ENCODE measurements around the gene FYCO1.

DNA sequence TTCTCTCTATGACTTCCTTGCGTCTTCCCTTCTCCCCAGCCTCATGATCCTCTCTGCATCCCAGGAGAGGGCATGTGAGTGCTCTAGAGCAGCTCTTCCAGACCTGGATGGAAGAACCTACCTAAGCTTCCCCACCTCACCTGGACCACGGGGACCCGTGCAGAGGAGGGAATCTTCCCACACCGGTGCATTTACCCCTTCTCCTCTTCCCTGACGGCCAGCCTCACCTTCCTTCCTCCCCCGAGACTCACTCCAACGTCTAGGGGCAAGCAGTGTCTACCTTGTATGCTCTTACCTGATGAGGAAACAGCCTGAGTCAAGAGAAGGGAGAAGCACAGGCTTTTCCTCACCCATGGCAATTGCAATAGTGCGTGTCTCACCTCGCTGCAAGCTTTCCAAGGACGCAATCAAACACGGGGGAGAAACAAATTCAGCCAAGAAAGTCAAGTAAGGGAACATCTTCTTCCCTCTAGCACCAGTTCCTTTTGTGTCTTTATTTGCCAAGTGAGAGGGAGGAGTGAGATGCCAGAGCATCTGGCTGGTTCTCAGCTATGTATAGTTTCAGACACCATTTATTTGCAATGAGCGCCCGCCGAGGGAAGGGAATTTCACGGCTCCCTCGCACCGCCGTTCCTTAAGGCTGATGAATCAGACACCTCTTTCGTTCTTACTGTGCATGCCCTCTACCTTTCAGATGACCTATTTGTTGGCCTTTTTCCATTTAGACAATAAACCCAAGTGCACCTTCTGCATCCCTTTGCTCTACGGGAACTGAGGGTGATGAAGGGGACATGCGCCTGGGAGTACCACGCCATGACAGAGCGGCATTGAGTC is 111.0 kb downstream of the FYCO1 start:
- no peak for TF ChIP-seq POLR2A (IDR thresholded peaks at IDR 0.05)
- TF ChIP-seq, protein P1, sequence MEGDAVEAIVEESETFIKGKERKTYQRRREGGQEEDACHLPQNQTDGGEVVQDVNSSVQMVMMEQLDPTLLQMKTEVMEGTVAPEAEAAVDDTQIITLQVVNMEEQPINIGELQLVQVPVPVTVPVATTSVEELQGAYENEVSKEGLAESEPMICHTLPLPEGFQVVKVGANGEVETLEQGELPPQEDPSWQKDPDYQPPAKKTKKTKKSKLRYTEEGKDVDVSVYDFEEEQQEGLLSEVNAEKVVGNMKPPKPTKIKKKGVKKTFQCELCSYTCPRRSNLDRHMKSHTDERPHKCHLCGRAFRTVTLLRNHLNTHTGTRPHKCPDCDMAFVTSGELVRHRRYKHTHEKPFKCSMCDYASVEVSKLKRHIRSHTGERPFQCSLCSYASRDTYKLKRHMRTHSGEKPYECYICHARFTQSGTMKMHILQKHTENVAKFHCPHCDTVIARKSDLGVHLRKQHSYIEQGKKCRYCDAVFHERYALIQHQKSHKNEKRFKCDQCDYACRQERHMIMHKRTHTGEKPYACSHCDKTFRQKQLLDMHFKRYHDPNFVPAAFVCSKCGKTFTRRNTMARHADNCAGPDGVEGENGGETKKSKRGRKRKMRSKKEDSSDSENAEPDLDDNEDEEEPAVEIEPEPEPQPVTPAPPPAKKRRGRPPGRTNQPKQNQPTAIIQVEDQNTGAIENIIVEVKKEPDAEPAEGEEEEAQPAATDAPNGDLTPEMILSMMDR (IDR thresholded peaks at IDR 0.05) = no peak

All from thyroid gland (tissue), 4 donors.